Loucy (cell line): ENCODE data around the gene SSTR3.

Experiments
- H2AFZ ChIP-seq: fragments of 200-600 bp; sonication (generic); 2 replicates; pipeline ENCODE4 v1.6.0; 2016; ENCODE audit warnings: antibody characterized with exemption, mild to moderate bottlenecking, low read length, moderate library complexity
- H3F3A ChIP-seq: fragments of 200-600 bp; 2 replicates; pipeline ENCODE4 v1.6.0; 2016; ENCODE audit warnings: antibody characterized with exemption, low read depth, mild to moderate bottlenecking
- H3K27me3 ChIP-seq: fragments of 200-600 bp; sonication (generic); 2 replicates; pipeline ENCODE4 v1.6.1; 2014; ENCODE audit warnings: low read length, mild to moderate bottlenecking; ENCODE audit not compliant: insufficient read depth, poor library complexity, severe bottlenecking
- H3K36me3 ChIP-seq: fragments of 200-600 bp; sonication (generic); 2 replicates; pipeline ENCODE4 v1.6.1; 2016; ENCODE audit warnings: low read length; ENCODE audit not compliant: insufficient read depth
- H3K4me1 ChIP-seq: fragments of 200-600 bp; sonication (generic); 2 replicates; pipeline ENCODE4 v1.5.1; 2014; ENCODE audit warnings: low read length, mild to moderate bottlenecking; ENCODE audit not compliant: insufficient read depth, poor library complexity, severe bottlenecking
- H3K4me2 ChIP-seq: fragments of 200-600 bp; sonication (generic); 2 replicates; pipeline ENCODE4 v1.6.0; 2014; ENCODE audit warnings: antibody characterized with exemption, low read length, low read depth, mild to moderate bottlenecking; ENCODE audit not compliant: poor library complexity, severe bottlenecking
- H3K4me3 ChIP-seq: fragments of 200-600 bp; sonication (generic); 2 replicates; pipeline ENCODE4 v1.5.1; 2014; ENCODE audit warnings: low read length, mild to moderate bottlenecking, mixed read lengths; ENCODE audit not compliant: poor library complexity, severe bottlenecking
- H3K79me2 ChIP-seq: fragments of 200-600 bp; sonication (generic); 2 replicates; pipeline ENCODE4 v1.6.1; 2014; ENCODE audit warnings: low read length; ENCODE audit not compliant: insufficient read depth
- H3K9ac ChIP-seq: fragments of 200-600 bp; sonication (generic); 2 replicates; pipeline ENCODE4 v1.6.0; 2014; ENCODE audit warnings: mild to moderate bottlenecking, low read depth, low read length, moderate library complexity; ENCODE audit not compliant: poor library complexity, severe bottlenecking
- H3K9me2 ChIP-seq: fragments of 200-600 bp; sonication (generic); replicated peaks from 2 replicates; pipeline ENCODE4 v1.6.1; 2016; ENCODE audit warnings: low read depth, low read length, mixed read lengths
- H3K9me3 ChIP-seq: fragments of 200-600 bp; sonication (generic); 2 replicates; pipeline ENCODE4 v1.6.1; 2014; ENCODE audit warnings: mild to moderate bottlenecking, antibody characterized with exemption, low read length, low read depth; ENCODE audit not compliant: insufficient read depth
- H4K20me1 ChIP-seq: fragments of 200-600 bp; sonication (generic); 2 replicates; pipeline ENCODE4 v1.6.0; 2014; ENCODE audit warnings: antibody characterized with exemption, low read length, mild to moderate bottlenecking; ENCODE audit not compliant: insufficient read depth, poor library complexity, severe bottlenecking
- EZH2phosphoT487 ChIP-seq: fragments of 200-600 bp; IDR thresholded peaks from 2 replicates; pipeline ENCODE4 v1.6.1; 2018; ENCODE audit warnings: antibody characterized with exemption, mild to moderate bottlenecking, moderate library complexity, borderline replicate concordance
- TF ChIP-seq, protein P1 (sequence below): fragments of 200-600 bp; sonication (generic); conservative IDR thresholded peaks from 2 replicates; pipeline ENCODE4 v1.5.1; 2014; ENCODE audit warnings: mild to moderate bottlenecking, antibody characterized with exemption, low read length

The SSTR3 gene

DNA sequence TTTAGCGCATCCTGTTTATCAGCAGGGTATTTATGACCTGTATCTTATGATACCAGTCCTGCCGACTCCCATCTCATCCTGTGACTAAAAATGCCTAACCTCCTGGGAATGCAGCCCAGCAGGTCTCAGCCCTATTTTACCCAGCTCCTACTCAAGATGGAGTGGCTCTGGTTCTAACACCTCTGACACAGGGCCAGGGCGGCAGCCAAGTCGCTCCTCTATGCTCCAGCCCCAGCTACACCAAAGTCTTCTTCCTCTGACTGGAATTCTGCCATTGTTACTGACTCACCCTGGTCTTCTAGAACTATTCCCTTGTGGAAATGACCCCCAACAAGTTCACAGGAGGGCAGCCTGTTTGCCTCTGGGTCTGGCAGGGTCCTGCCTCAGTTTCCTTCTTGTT is 16.4 kb downstream of the SSTR3 start:
- Histone ChIP-seq H3K4me1 (peaks cover 19% of the 10 kb centered on the region), H3K36me3 (no peaks in the 10 kb centered on the region), H3K9me3 (peaks cover 3% of the 10 kb centered on the region; the same call in 1 of the 2 replicates)

DNA sequence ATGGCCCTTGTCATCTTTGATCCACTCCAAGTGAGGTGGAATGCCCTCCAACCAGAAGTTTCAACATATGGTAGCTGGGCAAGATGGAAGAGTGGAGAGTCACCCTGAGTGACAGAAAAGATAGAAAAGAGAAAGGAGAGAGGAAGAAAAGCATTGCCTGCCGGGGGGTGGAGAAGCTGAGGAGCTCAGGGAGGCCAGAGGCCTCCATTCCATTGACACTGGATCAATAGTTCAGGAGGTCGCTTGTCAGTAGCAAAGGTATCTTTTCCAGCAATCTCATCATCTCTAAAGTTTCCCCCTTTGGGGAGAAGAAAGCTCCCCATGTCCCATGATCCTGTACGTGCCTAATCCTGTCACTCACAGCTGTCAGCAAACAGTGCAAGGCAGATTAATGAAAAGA is 17.5 kb downstream of the SSTR3 start:
- H3K9me2 ChIP-seq: no peaks in the 10 kb centered on the region
- H3K9me3 ChIP-seq: peaks cover 3% of the 10 kb centered on the region; the same call in 1 of the 2 replicates
- H3K4me2 ChIP-seq: no peak overlapping the region
- H3K4me3 ChIP-seq: no peak overlapping the region
- H2AFZ ChIP-seq: no peak overlapping the region
- H3K4me1 ChIP-seq: peaks cover 16% of the 10 kb centered on the region
- H4K20me1 ChIP-seq: no peaks in the 10 kb centered on the region
- no peaks in the 10 kb centered on the region for H3K27me3 ChIP-seq
- H3K79me2 ChIP-seq: peaks cover 8% of the 10 kb centered on the region; the same call in 1 of the 2 replicates
- H3K36me3 ChIP-seq: no peaks in the 10 kb centered on the region
- H3F3A ChIP-seq: no peaks in the 10 kb centered on the region
- no peak overlapping the region for H3K9ac ChIP-seq
- no peak for TF ChIP-seq EZH2phosphoT487
- TF ChIP-seq, protein P1, sequence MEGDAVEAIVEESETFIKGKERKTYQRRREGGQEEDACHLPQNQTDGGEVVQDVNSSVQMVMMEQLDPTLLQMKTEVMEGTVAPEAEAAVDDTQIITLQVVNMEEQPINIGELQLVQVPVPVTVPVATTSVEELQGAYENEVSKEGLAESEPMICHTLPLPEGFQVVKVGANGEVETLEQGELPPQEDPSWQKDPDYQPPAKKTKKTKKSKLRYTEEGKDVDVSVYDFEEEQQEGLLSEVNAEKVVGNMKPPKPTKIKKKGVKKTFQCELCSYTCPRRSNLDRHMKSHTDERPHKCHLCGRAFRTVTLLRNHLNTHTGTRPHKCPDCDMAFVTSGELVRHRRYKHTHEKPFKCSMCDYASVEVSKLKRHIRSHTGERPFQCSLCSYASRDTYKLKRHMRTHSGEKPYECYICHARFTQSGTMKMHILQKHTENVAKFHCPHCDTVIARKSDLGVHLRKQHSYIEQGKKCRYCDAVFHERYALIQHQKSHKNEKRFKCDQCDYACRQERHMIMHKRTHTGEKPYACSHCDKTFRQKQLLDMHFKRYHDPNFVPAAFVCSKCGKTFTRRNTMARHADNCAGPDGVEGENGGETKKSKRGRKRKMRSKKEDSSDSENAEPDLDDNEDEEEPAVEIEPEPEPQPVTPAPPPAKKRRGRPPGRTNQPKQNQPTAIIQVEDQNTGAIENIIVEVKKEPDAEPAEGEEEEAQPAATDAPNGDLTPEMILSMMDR: no peak

More for the DNA sequence above, 16.4 kb downstream of the SSTR3 start:
- no peak for TF ChIP-seq EZH2phosphoT487
- TF ChIP-seq, protein P1: no peak
- Histone ChIP-seq H4K20me1 (no peaks in the 10 kb centered on the region), H3F3A (no peaks in the 10 kb centered on the region), H3K4me3 (no peak overlapping the region), H2AFZ (no peak overlapping the region), H3K79me2 (peaks cover 8% of the 10 kb centered on the region; the same call in 1 of the 2 replicates), H3K27me3 (no peaks in the 10 kb centered on the region), H3K9me2 (no peaks in the 10 kb centered on the region), H3K4me2 (no peak overlapping the region), H3K9ac (no peak overlapping the region)

DNA sequence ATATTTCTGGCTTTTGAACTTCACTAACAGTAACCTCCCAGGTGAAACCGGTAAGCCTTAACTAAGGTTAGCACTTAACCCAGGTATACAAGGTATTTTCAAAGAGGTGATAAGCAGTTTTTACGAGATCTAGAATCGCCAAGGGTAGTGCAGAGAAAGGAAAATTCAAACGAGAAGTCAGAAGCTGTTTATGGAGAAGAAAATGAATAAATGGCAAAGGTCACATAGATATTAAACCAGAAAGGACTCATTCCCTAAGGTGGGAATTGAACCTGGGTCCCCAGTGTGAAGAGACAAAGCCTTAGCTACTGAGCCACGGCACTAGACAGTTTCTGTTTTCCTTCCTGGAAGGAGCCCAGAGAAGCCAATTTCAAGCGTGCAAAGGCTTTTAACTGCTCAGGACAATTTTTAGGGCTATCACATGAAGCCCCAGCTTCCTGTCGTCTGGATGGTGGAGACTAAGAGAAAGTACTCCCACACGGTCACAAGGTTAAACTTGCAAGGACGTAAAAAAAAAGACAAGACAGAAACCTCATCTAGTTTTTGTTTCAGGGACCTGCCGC is 18.6 kb downstream of the SSTR3 start:
- Histone ChIP-seq H3K4me3 (no peak overlapping the region), H2AFZ (no peak overlapping the region), H3K4me2 (no peak overlapping the region), H3F3A (no peaks in the 10 kb centered on the region), H3K9me3 (peaks cover 3% of the 10 kb centered on the region; the same call in 1 of the 2 replicates), H3K36me3 (no peaks in the 10 kb centered on the region), H3K9me2 (no peaks in the 10 kb centered on the region), H3K4me1 (peaks cover 17% of the 10 kb centered on the region), H4K20me1 (no peaks in the 10 kb centered on the region), H3K9ac (no peak overlapping the region), H3K27me3 (no peaks in the 10 kb centered on the region), H3K79me2 (peaks cover 8% of the 10 kb centered on the region; the same call in 1 of the 2 replicates)
- TF ChIP-seq EZH2phosphoT487: no peak

DNA sequence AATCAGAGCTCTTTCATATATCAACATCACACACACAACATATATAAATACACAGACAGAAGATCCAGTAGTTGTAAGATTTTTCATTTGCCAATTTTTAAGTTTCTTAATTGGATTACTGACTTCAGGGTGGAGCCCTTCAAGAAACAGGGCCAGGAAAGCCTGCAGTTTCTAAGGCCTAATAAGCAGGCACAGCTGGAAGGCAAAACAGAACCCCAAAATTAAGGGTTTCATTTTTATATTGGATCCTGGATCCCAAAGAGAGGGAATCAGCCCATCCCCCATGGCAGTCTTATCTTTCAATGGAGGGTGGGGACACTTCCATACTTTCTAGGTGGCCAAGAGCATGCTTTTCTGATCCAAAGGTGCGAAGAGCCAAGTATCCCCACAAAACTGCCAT is 19.5 kb downstream of the SSTR3 start:
- Histone ChIP-seq H2AFZ (no peak overlapping the region), H3K36me3 (no peaks in the 10 kb centered on the region), H3K4me1 (peaks cover 20% of the 10 kb centered on the region), H3K9me2 (no peaks in the 10 kb centered on the region), H3K4me3 (no peak overlapping the region), H3K9me3 (peaks cover 3% of the 10 kb centered on the region; the same call in 1 of the 2 replicates), H3K27me3 (no peaks in the 10 kb centered on the region), H4K20me1 (no peaks in the 10 kb centered on the region), H3K9ac (no peak overlapping the region), H3F3A (no peaks in the 10 kb centered on the region), H3K4me2 (no peak overlapping the region), H3K79me2 (peaks cover 1% of the 10 kb centered on the region; the same call in 1 of the 2 replicates)
- TF ChIP-seq, protein P1: no peak
- no peak for TF ChIP-seq EZH2phosphoT487
